Mucosa of stomach (tissue), 1 donor: ENCODE data around the gene TUBB2A.
A peak's percentile ranks its signal among the peaks of the same experiment; 100 is the strongest.

Source experiments
- H3K27me3 ChIP-seq: one replicate; pipeline ENCODE4 v1.7.0; 2013; ENCODE audit warnings: mild to moderate bottlenecking, low read length; ENCODE audit not compliant: control insufficient read depth, insufficient read depth
- H3K36me3 ChIP-seq: one replicate; pipeline ENCODE4 v1.7.0; 2013; ENCODE audit warnings: low read length; ENCODE audit not compliant: control insufficient read depth, insufficient read depth
- H3K4me1 ChIP-seq: one replicate; pipeline ENCODE4 v1.7.0; 2013; ENCODE audit warnings: mild to moderate bottlenecking, low read length; ENCODE audit not compliant: control insufficient read depth, insufficient read depth
- H3K4me3 ChIP-seq: one replicate; pipeline ENCODE4 v1.7.0; 2013; ENCODE audit warnings: low read length
- H3K9ac ChIP-seq: one replicate; pipeline ENCODE4 v1.7.0; 2013; ENCODE audit warnings: mild to moderate bottlenecking, low read length, moderate library complexity
- H3K9me3 ChIP-seq: one replicate; pipeline ENCODE4 v1.7.0; 2013; ENCODE audit warnings: mild to moderate bottlenecking, low read length, moderate library complexity; ENCODE audit not compliant: control insufficient read depth
- donor health status: Pancreatic carcinoma.

The TUBB2A gene

DNA sequence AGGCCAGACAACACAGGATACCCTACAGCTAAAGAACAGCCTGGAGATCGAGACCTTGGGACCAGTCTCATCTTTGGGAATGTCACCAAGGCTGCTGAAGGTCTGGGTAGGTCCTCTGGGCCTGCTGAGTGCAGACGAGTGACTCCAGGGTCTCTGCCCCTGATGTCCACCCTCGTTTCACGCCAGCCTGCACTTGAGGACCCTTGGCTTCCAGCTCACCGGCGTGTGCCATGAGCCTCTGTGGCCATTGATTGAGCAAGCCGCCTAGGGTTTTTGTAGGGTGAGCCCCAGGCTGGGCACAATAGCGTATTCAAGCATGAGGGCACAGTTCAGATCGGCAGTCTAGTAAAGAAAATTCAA lies 34.5 kb downstream of the TUBB2A start:
- Histone ChIP-seq H3K36me3 (no peaks in the 10 kb centered on the region), H3K4me1 (peaks cover 8% of the 10 kb centered on the region), H3K27me3 (no peaks in the 10 kb centered on the region), H3K9me3 (no peaks in the 10 kb centered on the region), H3K9ac (no peak overlapping the region), H3K4me3 (no peak overlapping the region)

DNA sequence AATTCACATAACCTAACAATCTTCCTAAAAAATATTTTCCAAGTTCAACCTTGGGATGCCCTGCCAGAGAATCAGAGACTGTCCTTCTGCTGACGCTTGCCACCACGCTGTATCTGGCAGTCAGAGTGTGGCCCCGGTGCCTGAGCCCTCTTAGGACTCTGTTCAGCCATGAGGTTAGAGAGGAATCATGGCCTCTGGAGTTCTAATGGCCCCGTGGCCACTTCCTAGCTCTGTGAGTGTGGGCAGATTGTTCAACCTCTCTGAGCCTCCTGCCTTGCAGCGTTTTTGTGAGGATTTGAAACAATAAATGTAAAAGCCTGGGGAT lies 36.6 kb downstream of the TUBB2A start:
- Histone ChIP-seq H3K27me3 (no peaks in the 10 kb centered on the region), H3K9ac (no peak overlapping the region), H3K36me3 (no peaks in the 10 kb centered on the region), H3K9me3 (no peaks in the 10 kb centered on the region), H3K4me1 (peaks cover 10% of the 10 kb centered on the region), H3K4me3 (no peak overlapping the region)

GRCh38 chr6:3119040-3119723 lies 38.2 kb downstream of the TUBB2A start:
- H3K27me3 ChIP-seq: no peaks in the 10 kb centered on the region
- peak overlapping the region; percentile 60 for H3K4me3 ChIP-seq
- peak overlapping the region; percentile 74 for H3K9ac ChIP-seq
- no peaks in the 10 kb centered on the region for H3K9me3 ChIP-seq
- H3K36me3 ChIP-seq: peaks cover 5% of the 10 kb centered on the region
- peaks cover 10% of the 10 kb centered on the region for H3K4me1 ChIP-seq

DNA sequence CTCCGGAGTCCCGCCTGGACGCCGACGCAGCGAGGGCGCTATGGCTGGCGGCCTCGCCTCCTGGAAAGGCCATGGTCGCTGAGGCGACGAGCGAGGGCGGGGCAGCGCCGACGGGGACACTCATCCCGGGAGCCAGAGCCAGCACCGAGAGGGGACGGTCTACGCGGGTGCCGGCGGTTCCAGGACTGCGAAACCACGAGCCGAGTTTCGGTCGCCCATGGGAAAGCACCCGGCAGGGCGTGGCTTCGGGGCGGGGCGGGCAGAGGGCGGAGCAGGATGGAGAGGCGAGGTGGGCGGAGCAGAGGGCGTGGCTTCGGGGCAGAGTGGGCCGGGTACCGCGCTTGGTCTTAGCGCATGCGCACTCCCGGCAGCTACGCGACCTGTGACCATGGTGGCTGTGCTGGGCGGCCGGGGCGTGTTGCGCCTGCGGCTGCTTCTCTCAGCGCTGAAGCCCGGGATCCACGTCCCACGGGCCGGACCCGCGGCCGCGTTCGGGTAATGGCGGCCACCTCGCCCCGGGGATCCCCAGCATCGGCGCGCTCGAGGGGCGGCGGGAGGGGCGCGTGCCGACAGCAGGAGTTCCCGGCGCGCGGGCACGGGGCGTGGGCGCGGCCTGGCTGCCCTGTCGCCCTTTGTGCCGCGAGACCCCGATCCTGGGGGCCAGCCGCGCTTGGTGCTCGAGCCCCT lies 38.8 kb downstream of the TUBB2A start, which contains the start of gene BPHL:
TSS of gene BPHL (plus strand) at position 359 of the 687 bp plus-strand sequence. CDS start at position 389, 30 bp downstream.
- no peaks in the 10 kb centered on the region for H3K9me3 ChIP-seq
- H3K36me3 ChIP-seq: peaks cover 5% of the 10 kb centered on the region
- H3K9ac ChIP-seq: peak within 1 kb of the TSS; percentile 74
- peaks cover 10% of the 10 kb centered on the region for H3K4me1 ChIP-seq
- H3K27me3 ChIP-seq: no peaks in the 10 kb centered on the region
- peak within 1 kb of the TSS; percentile 60 for H3K4me3 ChIP-seq

GRCh38 chr6:3117912-3118352 lies 39.4 kb downstream of the TUBB2A start:
- peak overlapping the region; percentile 74 for H3K9ac ChIP-seq
- peaks cover 5% of the 10 kb centered on the region for H3K36me3 ChIP-seq
- no peaks in the 10 kb centered on the region for H3K9me3 ChIP-seq
- peak overlapping the region; percentile 33 for H3K4me3 ChIP-seq
- H3K27me3 ChIP-seq: no peaks in the 10 kb centered on the region
- peaks cover 10% of the 10 kb centered on the region for H3K4me1 ChIP-seq

GRCh38 chr6:3114377-3114776 lies 43.0 kb downstream of the TUBB2A start:
- H3K4me1 ChIP-seq: peaks cover 9% of the 10 kb centered on the region
- H3K27me3 ChIP-seq: no peaks in the 10 kb centered on the region
- no peaks in the 10 kb centered on the region for H3K9me3 ChIP-seq
- H3K9ac ChIP-seq: no peak overlapping the region
- no peak overlapping the region for H3K4me3 ChIP-seq
- H3K36me3 ChIP-seq: peaks cover 11% of the 10 kb centered on the region

GRCh38 chr6:3109761-3110160 lies 47.6 kb downstream of the TUBB2A start:
- no peaks in the 10 kb centered on the region for H3K9me3 ChIP-seq
- no peak overlapping the region for H3K9ac ChIP-seq
- H3K27me3 ChIP-seq: no peaks in the 10 kb centered on the region
- H3K36me3 ChIP-seq: peaks cover 11% of the 10 kb centered on the region
- H3K4me3 ChIP-seq: no peak overlapping the region
- H3K4me1 ChIP-seq: peaks cover 7% of the 10 kb centered on the region

GRCh38 chr6:3108746-3109414 lies 48.5 kb downstream of the TUBB2A start:
- peaks cover 6% of the 10 kb centered on the region for H3K36me3 ChIP-seq

More at GRCh38 chr6:3108746-3109414, 48.5 kb downstream of the TUBB2A start:
- Histone ChIP-seq H3K4me1 (peaks cover 7% of the 10 kb centered on the region), H3K27me3 (no peaks in the 10 kb centered on the region), H3K9ac (no peak overlapping the region), H3K4me3 (no peak overlapping the region), H3K9me3 (no peaks in the 10 kb centered on the region)
